BJ (cell line): ENCODE measurements around the gene ZNF618. TPM values are rescaled to one million over a fixed set of nuclear protein-coding genes. Genes with fewer than 3 reads are reported as not detected.

Source experiments
- CTCF ChIA-PET: fragments of 350-600 bp; formaldehyde crosslinking; extraction: SDS; loops from one replicate; lab custom pipeline; 2021; ENCODE audit warnings: antibody characterized with exemption, inconsistent platforms; lab: Yijun Ruan, JAX
- POLR2A ChIA-PET: fragments of 300-600 bp; sonication (Branson Sonifier 250); formaldehyde crosslinking; extraction: SDS; loops from one replicate; lab custom pipeline; 2021; ENCODE audit warnings: antibody characterized with exemption; lab: Charles Lee
- DNase-seq: peaks from one replicate; pipeline ENCODE4 v3.0.0-alpha.2; 2011; ENCODE audit warnings: low read depth
- H3K27me3 ChIP-seq: 2 replicates; pipeline ENCODE4 v1.6.0; 2011; ENCODE audit warnings: low read length; ENCODE audit not compliant: control insufficient read depth, insufficient read depth
- H3K36me3 ChIP-seq: 2 replicates; pipeline ENCODE4 v1.5.1; 2011; ENCODE audit warnings: low read length; ENCODE audit not compliant: control insufficient read depth, insufficient read depth
- H3K4me3 ChIP-seq: 2 replicates; pipeline ENCODE4 v1.5.1; 2011; ENCODE audit warnings: low read depth, mild to moderate bottlenecking, control low read depth, low read length
- polyA plus RNA-seq: library from polyadenylated mRNA; depleted of rRNA; stranded (reverse); fragments of >200 nt; gene quantifications from 2 replicates; pipeline ENCODE4 v1.2.3, GENCODE V29; 2011
- TF ChIP-seq, protein P1 (sequence below): IDR thresholded peaks from 2 replicates; pipeline ENCODE4 v1.5.1; 2011; ENCODE audit warnings: low read depth, mild to moderate bottlenecking, control low read depth, inconsistent platforms, low read length, moderate library complexity; ENCODE audit not compliant: insufficient read depth

ZNF618 gene
- polyA plus RNA-seq, 1 experiment = 5.4 TPM

DNA sequence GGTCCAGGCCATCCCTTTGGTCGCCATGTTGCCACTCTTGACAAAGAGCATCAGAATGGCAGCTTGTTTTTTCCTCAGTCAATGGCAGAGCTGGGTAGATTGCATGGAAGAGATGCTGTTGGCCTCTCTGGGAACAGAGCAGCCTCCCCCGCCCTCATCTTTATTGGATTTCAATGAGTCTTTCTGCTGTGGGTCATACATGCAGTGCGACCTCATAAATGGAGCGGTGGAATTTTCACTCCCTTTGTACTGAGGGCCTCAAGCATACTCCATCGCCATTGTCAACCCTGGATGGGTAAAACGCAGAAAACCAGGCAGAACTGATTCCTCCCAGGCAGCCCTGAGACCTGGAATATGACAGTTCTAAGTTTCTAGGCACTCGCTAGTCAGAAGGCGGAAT lies 71.8 kb downstream of the ZNF618 start:
- DNase-seq = no peak

DNA sequence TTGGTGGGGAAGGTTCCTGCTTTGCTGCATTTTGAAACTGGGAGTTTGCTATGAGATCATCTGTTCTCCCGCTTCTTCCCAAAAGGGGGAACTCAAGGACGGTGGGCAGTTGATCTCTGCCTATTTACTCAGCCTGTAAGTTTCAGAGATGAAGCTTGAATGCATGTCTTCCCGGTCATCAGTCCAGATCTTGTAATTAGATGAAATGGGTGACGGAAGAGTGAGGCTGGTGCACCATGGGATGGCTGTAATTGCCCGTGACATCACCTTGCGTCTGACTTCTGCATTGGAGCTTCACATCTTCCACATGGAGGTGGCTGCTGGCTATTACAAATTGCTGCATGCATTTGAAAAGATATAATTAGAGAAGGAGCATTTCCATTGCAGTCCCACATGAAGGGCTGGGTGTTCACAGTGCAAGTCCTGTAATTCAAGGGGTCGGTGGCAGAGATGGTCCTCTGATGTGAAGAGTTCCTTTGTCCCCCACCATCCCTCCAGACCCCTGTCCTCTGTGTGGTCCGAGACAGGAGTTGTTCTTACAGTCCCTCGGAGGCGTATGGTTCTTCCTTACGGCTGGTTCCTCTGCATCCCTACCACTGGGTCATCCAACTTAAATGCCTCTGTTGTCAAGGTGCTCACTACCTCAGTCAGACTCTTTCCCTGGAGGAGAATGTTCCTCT lies 72.9 kb downstream of the ZNF618 start:
- ChIA-PET POLR2A (no interaction called here), CTCF (no interaction called here)
- TF ChIP-seq, protein P1, sequence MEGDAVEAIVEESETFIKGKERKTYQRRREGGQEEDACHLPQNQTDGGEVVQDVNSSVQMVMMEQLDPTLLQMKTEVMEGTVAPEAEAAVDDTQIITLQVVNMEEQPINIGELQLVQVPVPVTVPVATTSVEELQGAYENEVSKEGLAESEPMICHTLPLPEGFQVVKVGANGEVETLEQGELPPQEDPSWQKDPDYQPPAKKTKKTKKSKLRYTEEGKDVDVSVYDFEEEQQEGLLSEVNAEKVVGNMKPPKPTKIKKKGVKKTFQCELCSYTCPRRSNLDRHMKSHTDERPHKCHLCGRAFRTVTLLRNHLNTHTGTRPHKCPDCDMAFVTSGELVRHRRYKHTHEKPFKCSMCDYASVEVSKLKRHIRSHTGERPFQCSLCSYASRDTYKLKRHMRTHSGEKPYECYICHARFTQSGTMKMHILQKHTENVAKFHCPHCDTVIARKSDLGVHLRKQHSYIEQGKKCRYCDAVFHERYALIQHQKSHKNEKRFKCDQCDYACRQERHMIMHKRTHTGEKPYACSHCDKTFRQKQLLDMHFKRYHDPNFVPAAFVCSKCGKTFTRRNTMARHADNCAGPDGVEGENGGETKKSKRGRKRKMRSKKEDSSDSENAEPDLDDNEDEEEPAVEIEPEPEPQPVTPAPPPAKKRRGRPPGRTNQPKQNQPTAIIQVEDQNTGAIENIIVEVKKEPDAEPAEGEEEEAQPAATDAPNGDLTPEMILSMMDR = no peak
- DNase-seq = no peak
- H3K27me3 ChIP-seq = no peaks in the 10 kb centered on the region
- no peak overlapping the region for H3K4me3 ChIP-seq
- peaks cover 1% of the 10 kb centered on the region; the same call in 1 of the 2 replicates for H3K36me3 ChIP-seq

More for the DNA sequence above, 71.8 kb downstream of the ZNF618 start:
- CTCF ChIA-PET = no interaction called here
- TF ChIP-seq, protein P1 = no peak
- H3K36me3 ChIP-seq = peaks cover 1% of the 10 kb centered on the region; the same call in 1 of the 2 replicates
- no peaks in the 10 kb centered on the region for H3K27me3 ChIP-seq
- POLR2A ChIA-PET = no interaction called here
- no peak overlapping the region for H3K4me3 ChIP-seq

DNA sequence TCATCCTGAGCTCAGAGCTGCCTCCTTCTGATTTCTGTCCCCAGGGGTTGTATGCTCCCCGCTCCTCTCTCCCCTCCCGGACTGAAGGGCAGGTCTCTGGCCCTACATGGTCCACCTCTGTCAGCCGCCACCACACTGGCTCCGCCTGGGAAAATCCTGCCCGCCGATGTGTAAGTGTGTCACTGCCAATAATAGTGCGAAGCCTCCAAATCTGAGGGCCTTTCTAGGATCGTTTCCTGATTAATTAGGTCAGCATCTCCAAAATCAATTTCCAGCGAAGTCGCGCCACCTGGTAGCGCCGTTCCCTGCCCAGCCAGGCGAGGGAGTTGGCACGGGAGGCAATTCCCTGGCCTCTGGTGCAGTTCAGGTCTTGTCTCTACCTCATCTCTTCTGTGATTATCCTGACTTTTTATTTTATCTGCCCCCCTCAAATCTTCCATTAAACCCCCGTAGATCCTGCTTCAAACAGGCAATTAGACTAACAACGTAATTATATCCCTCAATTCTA lies 73.5 kb downstream of the ZNF618 start:
- Histone ChIP-seq H3K36me3 (peaks cover 1% of the 10 kb centered on the region; the same call in 1 of the 2 replicates), H3K4me3 (no peak overlapping the region), H3K27me3 (no peaks in the 10 kb centered on the region)
- TF ChIP-seq, protein P1 = no peak
- no peak for DNase-seq
- CTCF ChIA-PET = no interaction called here
- POLR2A ChIA-PET = no interaction called here

DNA sequence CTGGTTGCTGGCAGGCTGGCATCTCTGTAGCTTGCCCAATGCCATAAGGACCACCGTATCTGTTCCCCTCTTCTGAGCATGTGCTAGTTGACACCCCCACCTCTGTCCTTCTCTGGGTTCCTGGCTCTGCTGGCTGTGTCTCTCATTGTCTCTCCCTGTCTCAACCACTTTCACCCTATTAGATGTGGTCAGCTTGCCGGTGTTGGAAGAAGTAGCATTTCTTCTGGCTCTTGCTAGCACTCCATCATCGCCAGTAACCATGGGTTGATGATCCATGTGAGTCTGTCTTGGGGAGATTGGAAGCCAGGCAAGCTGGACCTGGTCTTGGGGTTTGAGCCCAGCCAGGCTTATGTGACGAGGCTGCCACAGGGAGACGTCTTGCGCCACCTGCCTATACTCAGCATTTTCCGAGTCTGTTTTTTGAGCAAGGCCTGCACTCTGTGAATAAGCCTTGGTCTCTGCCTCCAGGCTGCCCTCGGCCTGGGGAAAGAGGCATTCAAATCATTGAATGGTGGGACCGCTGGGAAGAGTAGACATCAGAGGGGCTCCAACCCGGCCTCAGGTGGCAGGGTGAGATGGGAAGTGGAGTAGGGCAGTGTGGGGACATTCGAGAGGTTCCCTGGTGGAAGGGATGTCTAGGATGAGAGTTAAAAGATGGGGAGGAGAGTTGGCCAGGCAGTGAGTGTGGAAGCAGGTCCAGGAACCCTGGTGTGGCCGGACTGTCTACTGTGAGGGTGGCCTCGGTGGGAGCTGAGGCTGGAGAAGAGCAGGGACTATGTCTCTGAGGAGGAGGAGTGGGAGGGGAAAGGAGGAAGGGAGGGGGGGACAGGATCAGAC lies 74.3 kb downstream of the ZNF618 start:
- peaks cover 1% of the 10 kb centered on the region; the same call in 1 of the 2 replicates for H3K36me3 ChIP-seq
- no peaks in the 10 kb centered on the region for H3K27me3 ChIP-seq
- H3K4me3 ChIP-seq = no peak overlapping the region
- DNase-seq = no peak
- TF ChIP-seq, protein P1 = no peak
- CTCF ChIA-PET = no interaction called here
- POLR2A ChIA-PET = no interaction called here

DNA sequence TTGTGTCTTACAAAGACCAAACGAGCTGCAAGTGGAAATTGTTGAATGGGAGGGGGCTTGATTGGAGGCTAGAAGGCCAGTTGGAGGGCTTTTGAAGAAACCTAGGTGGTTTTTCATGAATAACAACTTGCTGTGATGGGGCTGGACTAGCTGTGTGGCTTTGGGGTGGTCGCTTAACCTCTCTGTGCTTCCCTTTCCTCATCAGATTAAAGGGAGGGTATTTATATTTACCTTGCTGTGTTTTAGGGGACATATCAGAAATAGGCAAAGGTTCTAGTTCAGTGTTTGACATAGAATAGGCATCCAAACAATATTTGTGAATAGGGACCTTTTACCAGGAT lies 74.9 kb downstream of the ZNF618 start:
- CTCF ChIA-PET = no interaction called here
- no peaks in the 10 kb centered on the region for H3K27me3 ChIP-seq
- POLR2A ChIA-PET = no interaction called here
- TF ChIP-seq, protein P1 = no peak
- no peak for DNase-seq
- no peak overlapping the region for H3K4me3 ChIP-seq
- H3K36me3 ChIP-seq = peaks cover 1% of the 10 kb centered on the region; the same call in 1 of the 2 replicates
